ENCODE measurements around the gene CACNB4. TPM values are rescaled to one million over a fixed set of nuclear protein-coding genes. Genes with fewer than 3 reads are reported as not detected.

CACNB4 gene
- polyA plus RNA-seq, 1 of the 3 experiments (the other 2 are of a cell fraction) = 0.18 TPM

DNA sequence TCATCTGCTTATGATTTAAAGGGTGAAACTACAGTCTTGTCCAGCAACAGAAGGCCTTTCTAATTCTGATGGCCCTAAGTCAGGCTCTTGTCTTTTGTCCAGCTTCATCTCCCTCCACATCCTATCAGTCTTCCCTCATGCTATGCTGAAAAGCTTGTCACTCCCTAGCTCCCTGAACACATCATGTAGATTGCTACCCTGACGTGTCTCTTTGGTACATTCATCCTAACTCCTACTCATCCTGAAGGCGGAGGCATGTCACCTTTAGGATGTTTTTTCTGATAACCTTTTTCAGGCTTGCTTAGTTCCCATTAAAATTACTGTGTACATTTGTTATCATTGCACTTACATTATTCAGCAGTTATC, 192.2 kb downstream of the CACNB4 start:
- ChIA-PET POLR2A (no interaction called here), CTCF (interaction anchor here (1.6 kb wide), 1 partner anchor 10 kb away, joined by 5 read pairs; no protein-coding TSS in a partner anchor)
- H3K9me2 ChIP-seq = no peaks in the 10 kb centered on the region
- 72% methylated on average over 2 of the region's 2 CpGs for WGBS (ENCODE audit: low lambda C conversion rate)
- no peaks in the 10 kb centered on the region for H3F3A ChIP-seq (replicated peaks; ENCODE audit: insufficient read depth)
- no peak for TF ChIP-seq POLR2AphosphoS5 (IDR thresholded peaks at IDR 0.05; ENCODE audit: low read depth, low read length)
- no peak for TF ChIP-seq YY1 (IDR thresholded peaks at IDR 0.05; ENCODE audit: low read depth)
- TF ChIP-seq, protein P1, sequence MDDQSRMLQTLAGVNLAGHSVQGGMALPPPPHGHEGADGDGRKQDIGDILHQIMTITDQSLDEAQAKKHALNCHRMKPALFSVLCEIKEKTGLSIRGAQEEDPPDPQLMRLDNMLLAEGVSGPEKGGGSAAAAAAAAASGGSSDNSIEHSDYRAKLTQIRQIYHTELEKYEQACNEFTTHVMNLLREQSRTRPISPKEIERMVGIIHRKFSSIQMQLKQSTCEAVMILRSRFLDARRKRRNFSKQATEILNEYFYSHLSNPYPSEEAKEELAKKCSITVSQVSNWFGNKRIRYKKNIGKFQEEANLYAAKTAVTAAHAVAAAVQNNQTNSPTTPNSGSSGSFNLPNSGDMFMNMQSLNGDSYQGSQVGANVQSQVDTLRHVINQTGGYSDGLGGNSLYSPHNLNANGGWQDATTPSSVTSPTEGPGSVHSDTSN (IDR thresholded peaks at IDR 0.05) = no peak
- TF ChIP-seq MEF2A (IDR thresholded peaks at IDR 0.05; ENCODE audit: borderline replicate concordance, low read depth) = no peak
- no peak for TF ChIP-seq JUND (IDR thresholded peaks at IDR 0.05)
- TF ChIP-seq EP300 (IDR thresholded peaks at IDR 0.05; ENCODE audit: borderline replicate concordance in 1 of 2, low read depth in 1 of 2, low read length in 1 of 2) = no peak
- no peak for TF ChIP-seq ELF1 (IDR thresholded peaks at IDR 0.05)
- TF ChIP-seq, protein P2, sequence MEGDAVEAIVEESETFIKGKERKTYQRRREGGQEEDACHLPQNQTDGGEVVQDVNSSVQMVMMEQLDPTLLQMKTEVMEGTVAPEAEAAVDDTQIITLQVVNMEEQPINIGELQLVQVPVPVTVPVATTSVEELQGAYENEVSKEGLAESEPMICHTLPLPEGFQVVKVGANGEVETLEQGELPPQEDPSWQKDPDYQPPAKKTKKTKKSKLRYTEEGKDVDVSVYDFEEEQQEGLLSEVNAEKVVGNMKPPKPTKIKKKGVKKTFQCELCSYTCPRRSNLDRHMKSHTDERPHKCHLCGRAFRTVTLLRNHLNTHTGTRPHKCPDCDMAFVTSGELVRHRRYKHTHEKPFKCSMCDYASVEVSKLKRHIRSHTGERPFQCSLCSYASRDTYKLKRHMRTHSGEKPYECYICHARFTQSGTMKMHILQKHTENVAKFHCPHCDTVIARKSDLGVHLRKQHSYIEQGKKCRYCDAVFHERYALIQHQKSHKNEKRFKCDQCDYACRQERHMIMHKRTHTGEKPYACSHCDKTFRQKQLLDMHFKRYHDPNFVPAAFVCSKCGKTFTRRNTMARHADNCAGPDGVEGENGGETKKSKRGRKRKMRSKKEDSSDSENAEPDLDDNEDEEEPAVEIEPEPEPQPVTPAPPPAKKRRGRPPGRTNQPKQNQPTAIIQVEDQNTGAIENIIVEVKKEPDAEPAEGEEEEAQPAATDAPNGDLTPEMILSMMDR (IDR thresholded peaks at IDR 0.05) = no peak
- TF ChIP-seq TEAD4 (IDR thresholded peaks at IDR 0.05; ENCODE audit: borderline replicate concordance, insufficient read depth) = no peak
- TF ChIP-seq RFX5 (IDR thresholded peaks at IDR 0.05; ENCODE audit: low read length) = no peak
- TF ChIP-seq GABPA (IDR thresholded peaks at IDR 0.05; ENCODE audit: low read depth) = no peak
- TF ChIP-seq RAD21 (IDR thresholded peaks at IDR 0.05; ENCODE audit: low read length) = no peak
- no peak for TF ChIP-seq FOSL2 (IDR thresholded peaks at IDR 0.05; ENCODE audit: borderline replicate concordance, low read depth)
- TF ChIP-seq GATA2 (CRISPR knock-in tag; IDR thresholded peaks at IDR 0.05) = no peak
- TF ChIP-seq, protein P3, sequence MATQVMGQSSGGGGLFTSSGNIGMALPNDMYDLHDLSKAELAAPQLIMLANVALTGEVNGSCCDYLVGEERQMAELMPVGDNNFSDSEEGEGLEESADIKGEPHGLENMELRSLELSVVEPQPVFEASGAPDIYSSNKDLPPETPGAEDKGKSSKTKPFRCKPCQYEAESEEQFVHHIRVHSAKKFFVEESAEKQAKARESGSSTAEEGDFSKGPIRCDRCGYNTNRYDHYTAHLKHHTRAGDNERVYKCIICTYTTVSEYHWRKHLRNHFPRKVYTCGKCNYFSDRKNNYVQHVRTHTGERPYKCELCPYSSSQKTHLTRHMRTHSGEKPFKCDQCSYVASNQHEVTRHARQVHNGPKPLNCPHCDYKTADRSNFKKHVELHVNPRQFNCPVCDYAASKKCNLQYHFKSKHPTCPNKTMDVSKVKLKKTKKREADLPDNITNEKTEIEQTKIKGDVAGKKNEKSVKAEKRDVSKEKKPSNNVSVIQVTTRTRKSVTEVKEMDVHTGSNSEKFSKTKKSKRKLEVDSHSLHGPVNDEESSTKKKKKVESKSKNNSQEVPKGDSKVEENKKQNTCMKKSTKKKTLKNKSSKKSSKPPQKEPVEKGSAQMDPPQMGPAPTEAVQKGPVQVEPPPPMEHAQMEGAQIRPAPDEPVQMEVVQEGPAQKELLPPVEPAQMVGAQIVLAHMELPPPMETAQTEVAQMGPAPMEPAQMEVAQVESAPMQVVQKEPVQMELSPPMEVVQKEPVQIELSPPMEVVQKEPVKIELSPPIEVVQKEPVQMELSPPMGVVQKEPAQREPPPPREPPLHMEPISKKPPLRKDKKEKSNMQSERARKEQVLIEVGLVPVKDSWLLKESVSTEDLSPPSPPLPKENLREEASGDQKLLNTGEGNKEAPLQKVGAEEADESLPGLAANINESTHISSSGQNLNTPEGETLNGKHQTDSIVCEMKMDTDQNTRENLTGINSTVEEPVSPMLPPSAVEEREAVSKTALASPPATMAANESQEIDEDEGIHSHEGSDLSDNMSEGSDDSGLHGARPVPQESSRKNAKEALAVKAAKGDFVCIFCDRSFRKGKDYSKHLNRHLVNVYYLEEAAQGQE (IDR thresholded peaks at IDR 0.05; ENCODE audit: low read depth, low read length) = no peak
- no peak for TF ChIP-seq RXRA (IDR thresholded peaks at IDR 0.05; ENCODE audit: borderline replicate concordance, low read depth)
- no peak for TF ChIP-seq TCF12 (IDR thresholded peaks at IDR 0.05)
- TF ChIP-seq NFIC (IDR thresholded peaks at IDR 0.05; ENCODE audit: borderline replicate concordance) = no peak
- TF ChIP-seq CHD2 (IDR thresholded peaks at IDR 0.05; ENCODE audit: low read length, partially characterized antibody) = no peak
- TF ChIP-seq, protein P4, sequence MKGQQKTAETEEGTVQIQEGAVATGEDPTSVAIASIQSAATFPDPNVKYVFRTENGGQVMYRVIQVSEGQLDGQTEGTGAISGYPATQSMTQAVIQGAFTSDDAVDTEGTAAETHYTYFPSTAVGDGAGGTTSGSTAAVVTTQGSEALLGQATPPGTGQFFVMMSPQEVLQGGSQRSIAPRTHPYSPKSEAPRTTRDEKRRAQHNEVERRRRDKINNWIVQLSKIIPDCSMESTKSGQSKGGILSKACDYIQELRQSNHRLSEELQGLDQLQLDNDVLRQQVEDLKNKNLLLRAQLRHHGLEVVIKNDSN (IDR thresholded peaks at IDR 0.05; ENCODE audit: borderline replicate concordance, low read depth) = no peak
- no peak overlapping the region for H3K9ac ChIP-seq
- no peak overlapping the region for H3K27ac ChIP-seq (ENCODE audit: low read depth in 2 of 2, low read length in 1 of 2)
- no peaks in the 10 kb centered on the region for H3K79me2 ChIP-seq (ENCODE audit: insufficient read depth)
- no peaks in the 10 kb centered on the region for H4K20me1 ChIP-seq (ENCODE audit: insufficient read depth)
- no peaks in the 10 kb centered on the region for H3K9me3 ChIP-seq
- H3K4me3 ChIP-seq (ENCODE audit: low read depth in 2 of 2, low read length in 1 of 2) = no peak overlapping the region
- no peak for DNase-seq
- no peaks in the 10 kb centered on the region for H3K36me3 ChIP-seq (replicated peaks in 1 of 2; ENCODE audit: control insufficient read depth in 1 of 2, insufficient read depth in 2 of 2, low read length in 1 of 2)
- no peaks in the 10 kb centered on the region for H3K4me1 ChIP-seq (ENCODE audit: control insufficient read depth in 1 of 2, insufficient read depth in 2 of 2, low read depth in 1 of 2, low read length in 1 of 2)
- no peak overlapping the region for H3K4me2 ChIP-seq
- H3K27me3 ChIP-seq (ENCODE audit: insufficient read depth) = no peaks in the 10 kb centered on the region
- no peak overlapping the region for H2AFZ ChIP-seq (ENCODE audit: low read depth)

All from SK-N-SH (cell line).